ENCODE data around the gene SPATA45. TPM values are rescaled to one million over a fixed set of nuclear protein-coding genes. Genes with fewer than 3 reads are reported as not detected.

The SPATA45 gene
- total and polyA plus RNA-seq, 2 of the 13 experiments (the other 11 are each of a cell fraction or from before 2014, with no cell fraction given): 0.17 to 0.64 TPM

GRCh38 chr1:212791676-212792395, 55.6 kb downstream of the SPATA45 start, which contains the start of the genes NSL1 and TATDN3 (continued):
- TF ChIP-seq GPN1 (CRISPR knock-in tag; IDR thresholded peaks at IDR 0.05; ENCODE audit: borderline replicate concordance) (no peak), HNRNPK (IDR thresholded peaks at IDR 0.05; ENCODE audit: low read depth, low read length, poor library complexity, severe bottlenecking) (no peak), ZNF160 (CRISPR knock-in tag; IDR thresholded peaks at IDR 0.05) (no peak), NFKB2 (CRISPR knock-in tag; IDR thresholded peaks at IDR 0.05; ENCODE audit: borderline replicate concordance) (peak; percentile 97; the same call in 1 of the 2 replicates), ZNF18 (CRISPR knock-in tag; IDR thresholded peaks at IDR 0.05; ENCODE audit: insufficient replicate concordance) (peak; percentile 100), NFYC (CRISPR knock-in tag; IDR thresholded peaks at IDR 0.05) (no peak), MYC (CRISPR knock-in tag; IDR thresholded peaks at IDR 0.05; ENCODE audit: borderline replicate concordance) (peak; percentile 92; the same call in 1 of the 2 replicates), ZNF609 (CRISPR knock-in tag; IDR thresholded peaks at IDR 0.05; ENCODE audit: borderline replicate concordance) (peak; percentile 72), ZNF878 (CRISPR knock-in tag; IDR thresholded peaks at IDR 0.05) (peak; percentile 64; the same call in 1 of the 2 replicates), GLMP (CRISPR knock-in tag; IDR thresholded peaks at IDR 0.05; ENCODE audit: borderline replicate concordance) (no peak), RFX3 (CRISPR knock-in tag; IDR thresholded peaks at IDR 0.05) (peak; percentile 36; the same call in 1 of the 2 replicates), POGZ (CRISPR knock-in tag; IDR thresholded peaks at IDR 0.05) (peak; percentile 97), BORCS8-MEF2B (CRISPR knock-in tag; IDR thresholded peaks at IDR 0.05) (peak; percentile 95), RORA (CRISPR knock-in tag; IDR thresholded peaks at IDR 0.05) (no peak), ZNF747 (CRISPR knock-in tag; IDR thresholded peaks at IDR 0.05; ENCODE audit: borderline replicate concordance) (peak; percentile 71; the same call in 1 of the 2 replicates), SETDB1 (CRISPR knock-in tag; IDR thresholded peaks at IDR 0.05; ENCODE audit: borderline replicate concordance) (0 out of 2 replicates have a peak, but pooled peaks have one; percentile 19)
- TF ChIP-seq, protein P1, sequence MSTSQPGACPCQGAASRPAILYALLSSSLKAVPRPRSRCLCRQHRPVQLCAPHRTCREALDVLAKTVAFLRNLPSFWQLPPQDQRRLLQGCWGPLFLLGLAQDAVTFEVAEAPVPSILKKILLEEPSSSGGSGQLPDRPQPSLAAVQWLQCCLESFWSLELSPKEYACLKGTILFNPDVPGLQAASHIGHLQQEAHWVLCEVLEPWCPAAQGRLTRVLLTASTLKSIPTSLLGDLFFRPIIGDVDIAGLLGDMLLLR (CRISPR knock-in tag; IDR thresholded peaks at IDR 0.05): peak; percentile 21; the same call in 1 of the 2 replicates
- TF ChIP-seq, protein P2, sequence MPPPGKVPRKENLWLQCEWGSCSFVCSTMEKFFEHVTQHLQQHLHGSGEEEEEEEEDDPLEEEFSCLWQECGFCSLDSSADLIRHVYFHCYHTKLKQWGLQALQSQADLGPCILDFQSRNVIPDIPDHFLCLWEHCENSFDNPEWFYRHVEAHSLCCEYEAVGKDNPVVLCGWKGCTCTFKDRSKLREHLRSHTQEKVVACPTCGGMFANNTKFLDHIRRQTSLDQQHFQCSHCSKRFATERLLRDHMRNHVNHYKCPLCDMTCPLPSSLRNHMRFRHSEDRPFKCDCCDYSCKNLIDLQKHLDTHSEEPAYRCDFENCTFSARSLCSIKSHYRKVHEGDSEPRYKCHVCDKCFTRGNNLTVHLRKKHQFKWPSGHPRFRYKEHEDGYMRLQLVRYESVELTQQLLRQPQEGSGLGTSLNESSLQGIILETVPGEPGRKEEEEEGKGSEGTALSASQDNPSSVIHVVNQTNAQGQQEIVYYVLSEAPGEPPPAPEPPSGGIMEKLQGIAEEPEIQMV (CRISPR knock-in tag; IDR thresholded peaks at IDR 0.05; ENCODE audit: low read depth): peak; percentile 90

Measured in HepG2 (cell line).